ENCODE measurements around the gene ATRNL1. TPM values are rescaled to one million over a fixed set of nuclear protein-coding genes. Genes with fewer than 3 reads are reported as not detected.

ATRNL1 gene
- total and polyA plus RNA-seq, 2 experiments from 2014 or later, result 5.9 to 17.4 TPM

GRCh38 chr10:115091161-115091560 lies 2.0 kb upstream of the ATRNL1 start:
- Histone ChIP-seq H3K4me1 (ENCODE audit: insufficient read depth) (no peaks in the 10 kb centered on the region), H3K27ac (no peak overlapping the region), H3K79me2 (peaks cover 3% of the 10 kb centered on the region), H3K27me3 (peaks cover 48% of the 10 kb centered on the region), H3K9me2 (replicated peaks; ENCODE audit: insufficient read depth) (no peaks in the 10 kb centered on the region), H3K4me3 (no peak overlapping the region), H3K9me3 (ENCODE audit: low read depth) (no peaks in the 10 kb centered on the region), H3K36me3 (replicated peaks; ENCODE audit: insufficient read depth, low read depth) (no peaks in the 10 kb centered on the region), H4K20me1 (ENCODE audit: insufficient read depth, poor library complexity, severe bottlenecking) (no peaks in the 10 kb centered on the region), H3K4me2 (no peak overlapping the region), H2AFZ (no peak overlapping the region)
- TF ChIP-seq EZH2phosphoT487 (IDR thresholded peaks at IDR 0.05; ENCODE audit: low read depth, severe bottlenecking, unreplicated experiment) (no peak), CTCF (IDR thresholded peaks at IDR 0.05; ENCODE audit: poor library complexity) (no peak), EZH2 (IDR thresholded peaks at IDR 0.05; ENCODE audit: borderline replicate concordance) (no peak)
- 71% methylated on average over 6 of the region's 6 CpGs for WGBS (ENCODE audit: low lambda C conversion rate, missing lambda C conversion rate)
- DNase-seq (ENCODE audit: low spot score), result no peak

GRCh38 chr10:115092258-115092554 lies 959 bp upstream of the ATRNL1 start:
- H3K4me3 ChIP-seq, result peak overlapping the region; percentile 88

GRCh38 chr10:115092555-115093285 lies 445 bp upstream of the ATRNL1 start:
- peak; percentile 68 for DNase-seq (ENCODE audit: low spot score)
- Histone ChIP-seq H3K27me3 (peaks cover 51% of the 10 kb centered on the region), H4K20me1 (ENCODE audit: insufficient read depth, poor library complexity, severe bottlenecking) (no peaks in the 10 kb centered on the region), H3K9me2 (replicated peaks; ENCODE audit: insufficient read depth) (no peaks in the 10 kb centered on the region), H3K4me2 (peak overlapping the region; percentile 93), H2AFZ (peak overlapping the region; percentile 94), H3K4me1 (ENCODE audit: insufficient read depth) (no peaks in the 10 kb centered on the region), H3K9me3 (ENCODE audit: low read depth) (no peaks in the 10 kb centered on the region), H3K4me3 (peak overlapping the region; percentile 88), H3K27ac (peak overlapping the region; percentile 93), H3K36me3 (replicated peaks; ENCODE audit: insufficient read depth, low read depth) (no peaks in the 10 kb centered on the region), H3K79me2 (peaks cover 3% of the 10 kb centered on the region)
- WGBS (ENCODE audit: low lambda C conversion rate, missing lambda C conversion rate), result under 1% methylated on average over 30 of the region's 75 CpGs
- no peak for TF ChIP-seq CTCF (IDR thresholded peaks at IDR 0.05; ENCODE audit: poor library complexity)
- TF ChIP-seq EZH2 (IDR thresholded peaks at IDR 0.05; ENCODE audit: borderline replicate concordance), result no peak
- no peak for TF ChIP-seq EZH2phosphoT487 (IDR thresholded peaks at IDR 0.05; ENCODE audit: low read depth, severe bottlenecking, unreplicated experiment)

More at GRCh38 chr10:115092258-115092554, 959 bp upstream of the ATRNL1 start:
- no peak for TF ChIP-seq CTCF (IDR thresholded peaks at IDR 0.05; ENCODE audit: poor library complexity)
- TF ChIP-seq EZH2 (IDR thresholded peaks at IDR 0.05; ENCODE audit: borderline replicate concordance), result no peak
- TF ChIP-seq EZH2phosphoT487 (IDR thresholded peaks at IDR 0.05; ENCODE audit: low read depth, severe bottlenecking, unreplicated experiment), result no peak
- 4% methylated on average over 10 of the region's 10 CpGs for WGBS (ENCODE audit: low lambda C conversion rate, missing lambda C conversion rate)
- H3K4me1 ChIP-seq (ENCODE audit: insufficient read depth), result no peaks in the 10 kb centered on the region
- no peaks in the 10 kb centered on the region for H3K9me3 ChIP-seq (ENCODE audit: low read depth)
- H3K79me2 ChIP-seq, result peaks cover 3% of the 10 kb centered on the region
- H4K20me1 ChIP-seq (ENCODE audit: insufficient read depth, poor library complexity, severe bottlenecking), result no peaks in the 10 kb centered on the region
- H3K27ac ChIP-seq, result peak overlapping the region; percentile 93
- H3K4me2 ChIP-seq, result peak overlapping the region; percentile 93
- H3K36me3 ChIP-seq (replicated peaks; ENCODE audit: insufficient read depth, low read depth), result no peaks in the 10 kb centered on the region
- H3K27me3 ChIP-seq, result peaks cover 51% of the 10 kb centered on the region
- peak overlapping the region; percentile 94 for H2AFZ ChIP-seq
- no peaks in the 10 kb centered on the region for H3K9me2 ChIP-seq (replicated peaks; ENCODE audit: insufficient read depth)
- no peak for DNase-seq (ENCODE audit: low spot score)

Measured in hepatocyte (in vitro differentiated cells).